H9 (cell line): Measurements from ENCODE around the gene ADGRA1. TPM values are rescaled to one million over a fixed set of nuclear protein-coding genes. Genes with fewer than 3 reads are reported as not detected.

Experiments used
- DNase-seq: peaks from one replicate; pipeline ENCODE4 v3.0.0-alpha.2; 2017
- H2AFZ ChIP-seq: one replicate; pipeline ENCODE4 v1.6.1; 2013; ENCODE audit warnings: mild to moderate bottlenecking, low read length, control low read depth, moderate library complexity
- H2AK5ac ChIP-seq: 2 replicates; pipeline ENCODE4 v1.6.1; 2013; ENCODE audit warnings: low read length, control low read depth, mixed read lengths; ENCODE audit not compliant: insufficient read length
- H2BK120ac ChIP-seq: one replicate; pipeline ENCODE4 v1.6.1; 2013; ENCODE audit warnings: low read depth, mild to moderate bottlenecking, low read length, control low read depth, inconsistent platforms; ENCODE audit not compliant: poor library complexity, severe bottlenecking
- H2BK12ac ChIP-seq: 2 replicates; pipeline ENCODE4 v1.6.1; 2013; ENCODE audit warnings: low read length, control low read depth, mixed read lengths, low read depth; ENCODE audit not compliant: insufficient read length
- H2BK15ac ChIP-seq: 2 replicates; pipeline ENCODE4 v1.6.1; 2013; ENCODE audit warnings: low read depth, low read length, control low read depth
- H2BK20ac ChIP-seq: one replicate; pipeline ENCODE4 v1.6.1; 2013; ENCODE audit warnings: low read depth, mild to moderate bottlenecking, low read length, control low read depth, inconsistent platforms; ENCODE audit not compliant: poor library complexity, severe bottlenecking
- H2BK5ac ChIP-seq: 2 replicates; pipeline ENCODE4 v1.6.1; 2013; ENCODE audit warnings: low read length, control low read depth, mixed read lengths; ENCODE audit not compliant: insufficient read length
- H3K14ac ChIP-seq: 2 replicates; pipeline ENCODE4 v1.6.1; 2013; ENCODE audit warnings: low read length, control low read depth; ENCODE audit not compliant: insufficient read depth
- H3K18ac ChIP-seq: 2 replicates; pipeline ENCODE4 v1.6.1; 2013; ENCODE audit warnings: low read depth, mild to moderate bottlenecking, mixed read lengths, low read length, control low read depth; ENCODE audit not compliant: insufficient read length
- H3K23ac ChIP-seq: 2 replicates; pipeline ENCODE4 v1.6.1; 2013; ENCODE audit warnings: low read length, control low read depth, mixed read lengths, low read depth; ENCODE audit not compliant: insufficient read length
- H3K23me2 ChIP-seq: 2 replicates; pipeline ENCODE4 v1.6.1; 2013; ENCODE audit warnings: low read depth, mild to moderate bottlenecking, mixed read lengths, low read length, control low read depth; ENCODE audit not compliant: insufficient read length, poor library complexity, severe bottlenecking
- H3K27ac ChIP-seq: 2 replicates; pipeline ENCODE4 v1.5.1; 2013; ENCODE audit warnings: low read length, control low read depth, mixed read lengths, low read depth; ENCODE audit not compliant: insufficient read length
- H3K27me3 ChIP-seq: 2 replicates; pipeline ENCODE4 v1.6.1; 2013; ENCODE audit warnings: low read length, control low read depth, inconsistent platforms; ENCODE audit not compliant: insufficient read depth
- H3K4ac ChIP-seq: 2 replicates; pipeline ENCODE4 v1.6.1; 2013; ENCODE audit warnings: low read depth, mild to moderate bottlenecking, control low read depth, inconsistent platforms, low read length, moderate library complexity
- H3K4me1 ChIP-seq: 2 replicates; pipeline ENCODE4 v1.6.1; 2013; ENCODE audit warnings: low read length, control low read depth, inconsistent platforms; ENCODE audit not compliant: insufficient read depth
- H3K4me2 ChIP-seq: 2 replicates; pipeline ENCODE4 v1.6.1; 2013; ENCODE audit warnings: low read length, control low read depth, mixed read lengths; ENCODE audit not compliant: insufficient read length, insufficient read depth
- H3K56ac ChIP-seq: 2 replicates; pipeline ENCODE4 v1.6.1; 2013; ENCODE audit warnings: low read depth, mild to moderate bottlenecking, mixed read lengths, low read length, control low read depth; ENCODE audit not compliant: insufficient read length
- H3K79me1 ChIP-seq: 2 replicates; pipeline ENCODE4 v1.6.1; 2013; ENCODE audit warnings: low read depth, mild to moderate bottlenecking, moderate library complexity, low read length, control low read depth, inconsistent platforms; ENCODE audit not compliant: insufficient read depth, poor library complexity, severe bottlenecking
- H3K79me2 ChIP-seq: 2 replicates; pipeline ENCODE4 v1.6.1; 2013; ENCODE audit warnings: low read length, control low read depth, inconsistent platforms; ENCODE audit not compliant: insufficient read depth
- H3K9ac ChIP-seq: 2 replicates; pipeline ENCODE4 v1.6.1; 2013; ENCODE audit warnings: low read length, control low read depth, mixed read lengths; ENCODE audit not compliant: insufficient read length; ENCODE audit errors: extremely low read depth
- H3K9me3 ChIP-seq: one replicate; pipeline ENCODE4 v1.6.1; 2013; ENCODE audit warnings: low read depth, low read length, inconsistent platforms; ENCODE audit not compliant: control insufficient read depth
- H3T11ph ChIP-seq: one replicate; pipeline ENCODE4 v1.6.1; 2013; ENCODE audit warnings: mild to moderate bottlenecking, low read length, control low read depth, inconsistent platforms
- H4K20me1 ChIP-seq: one replicate; pipeline ENCODE4 v1.6.1; 2013; ENCODE audit not compliant: control insufficient read depth, insufficient read length, insufficient read depth
- H4K5ac ChIP-seq: 2 replicates; pipeline ENCODE4 v1.6.1; 2013; ENCODE audit warnings: low read depth, mild to moderate bottlenecking, mixed read lengths, low read length, control low read depth; ENCODE audit not compliant: insufficient read length
- H4K8ac ChIP-seq: replicated peaks from 2 replicates; pipeline ENCODE4 v1.6.1; 2013; ENCODE audit warnings: low read length, control low read depth, mixed read lengths, low read depth; ENCODE audit not compliant: insufficient read length
- H4K91ac ChIP-seq: 2 replicates; pipeline ENCODE4 v1.6.1; 2013; ENCODE audit warnings: low read depth, mild to moderate bottlenecking, moderate library complexity, mixed read lengths, low read length, control low read depth; ENCODE audit not compliant: insufficient read length
- H3K27ac Mint-ChIP-seq, 3 experiments: 2 replicates in 2 of 3; 3 replicates in 1 of 3; pipeline ENCODE4 v1.8.0; 2020 to 2021; ENCODE audit warnings: mixed read lengths in 3 of 3, mild to moderate bottlenecking in 1 of 3, moderate library complexity in 1 of 3
- H3K27me3 Mint-ChIP-seq: 2 replicates; pipeline ENCODE4 v1.8.0; 2021; ENCODE audit warnings: low read depth, mild to moderate bottlenecking, moderate library complexity, mixed read lengths
- H3K36me3 Mint-ChIP-seq, 3 experiments: 2 replicates in 2 of 3; 3 replicates in 1 of 3; pipeline ENCODE4 v1.8.0; 2020 to 2021; ENCODE audit warnings: low read depth in 3 of 3, mixed read lengths in 3 of 3; ENCODE audit not compliant: insufficient read depth in 1 of 3
- H3K4me1 Mint-ChIP-seq, 2 experiments: 2 replicates each; pipeline ENCODE4 v1.8.0; 2020; ENCODE audit warnings: mixed read lengths in 2 of 2
- H3K4me3 Mint-ChIP-seq, 2 experiments: 2 replicates in 1 of 2; 3 replicates in 1 of 2; pipeline ENCODE4 v1.8.0; 2020 to 2021; ENCODE audit warnings: mild to moderate bottlenecking in 2 of 2, mixed read lengths in 2 of 2, moderate library complexity in 1 of 2
- H3K9me3 Mint-ChIP-seq, 2 experiments: 2 replicates in 1 of 2; 3 replicates in 1 of 2; pipeline ENCODE4 v1.8.0; 2020; ENCODE audit warnings: mild to moderate bottlenecking in 2 of 2, mixed read lengths in 2 of 2, moderate library complexity in 1 of 2
- WGBS: extraction: QIAGEN DNeasy Blood & Tissue Kit; methylation state at CpG from one replicate; pipeline ENCODE4 v1.1.7; 2013; ENCODE audit warnings: missing lambda C conversion rate, low lambda C conversion rate, mixed read lengths; ENCODE audit not compliant: insufficient read length; ENCODE audit errors: extremely low coverage; 5-methylcytosine and 5-hydroxymethylcytosine counted together
- total RNA-seq: library from RNA; stranded (reverse); gene quantifications from 2 replicates; pipeline ENCODE4 v1.2.1, GENCODE V29; 2021
- TF ChIP-seq, protein P1 (sequence below): fragments of 200-600 bp; sonication (generic); conservative IDR thresholded peaks from 3 replicates; pipeline ENCODE4 v1.8.0; 2021; ENCODE audit warnings: antibody characterized with exemption, mild to moderate bottlenecking

ADGRA1 gene
- total RNA-seq, 1 experiment from 2014 or later = 0.11 TPM

DNA sequence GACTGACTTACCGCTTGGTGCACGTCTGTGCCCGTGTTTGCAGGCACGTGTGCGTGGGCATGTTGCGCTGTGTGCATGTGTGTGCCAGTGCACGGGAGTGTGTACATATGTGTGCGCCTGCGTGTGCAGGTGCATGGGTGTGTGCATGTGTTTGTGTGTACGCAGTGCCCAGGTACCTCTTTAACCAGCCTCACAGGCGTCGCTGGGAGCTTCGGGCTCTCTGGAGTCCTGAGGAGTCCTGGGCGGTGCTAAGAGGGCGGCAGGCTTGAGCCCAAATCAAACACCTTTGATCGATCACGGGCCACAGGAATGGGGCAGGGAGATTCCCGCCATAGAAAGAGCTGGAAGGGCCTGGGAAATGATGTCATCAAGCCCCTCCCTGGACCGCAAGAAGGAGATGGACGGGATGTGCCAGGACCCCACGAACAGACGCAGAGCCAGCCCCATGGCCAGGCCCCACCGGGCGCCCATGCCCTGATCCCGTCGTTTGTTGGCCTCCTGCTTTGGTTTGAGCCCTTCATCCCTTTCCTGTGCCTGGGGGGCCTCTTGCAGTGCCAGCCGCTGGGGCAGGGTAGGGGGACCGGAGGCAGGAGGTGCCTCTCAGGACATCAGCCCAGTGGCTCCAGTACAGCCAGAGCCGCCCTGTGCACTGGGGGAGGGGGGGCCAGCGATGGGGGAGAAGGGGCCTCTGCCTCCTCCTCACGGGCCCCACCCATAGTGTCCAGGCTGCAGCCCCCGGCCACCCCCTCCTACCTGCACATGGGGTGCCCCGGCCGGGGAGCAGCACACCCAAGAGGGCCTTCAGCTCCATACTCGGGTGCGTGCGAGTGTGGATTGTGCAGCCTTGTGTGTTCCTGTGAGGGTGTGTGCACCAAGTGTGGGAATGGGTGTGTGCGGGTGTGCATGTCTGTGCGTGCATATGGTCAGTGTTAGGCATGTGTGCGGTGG, 78.1 kb downstream of the ADGRA1 start:
- H2AFZ ChIP-seq = no peak overlapping the region
- H4K20me1 ChIP-seq = peaks cover 4% of the 10 kb centered on the region
- H3K18ac ChIP-seq = no peak overlapping the region
- H2BK15ac ChIP-seq = no peak overlapping the region
- H3K9ac ChIP-seq = no peak overlapping the region
- no peaks in the 10 kb centered on the region for H3K79me1 ChIP-seq
- no peak overlapping the region for H2BK5ac ChIP-seq
- H3K79me2 ChIP-seq = no peaks in the 10 kb centered on the region
- no peak overlapping the region for H4K5ac ChIP-seq
- peaks cover 18% of the 10 kb centered on the region in 2 experiments for H3K4me1 Mint-ChIP-seq
- H3K23me2 ChIP-seq = peaks cover 4% of the 10 kb centered on the region
- H3K4me1 ChIP-seq = no peaks in the 10 kb centered on the region
- peak overlapping the region; percentile 25 for H3K23ac ChIP-seq
- TF ChIP-seq, protein P1, sequence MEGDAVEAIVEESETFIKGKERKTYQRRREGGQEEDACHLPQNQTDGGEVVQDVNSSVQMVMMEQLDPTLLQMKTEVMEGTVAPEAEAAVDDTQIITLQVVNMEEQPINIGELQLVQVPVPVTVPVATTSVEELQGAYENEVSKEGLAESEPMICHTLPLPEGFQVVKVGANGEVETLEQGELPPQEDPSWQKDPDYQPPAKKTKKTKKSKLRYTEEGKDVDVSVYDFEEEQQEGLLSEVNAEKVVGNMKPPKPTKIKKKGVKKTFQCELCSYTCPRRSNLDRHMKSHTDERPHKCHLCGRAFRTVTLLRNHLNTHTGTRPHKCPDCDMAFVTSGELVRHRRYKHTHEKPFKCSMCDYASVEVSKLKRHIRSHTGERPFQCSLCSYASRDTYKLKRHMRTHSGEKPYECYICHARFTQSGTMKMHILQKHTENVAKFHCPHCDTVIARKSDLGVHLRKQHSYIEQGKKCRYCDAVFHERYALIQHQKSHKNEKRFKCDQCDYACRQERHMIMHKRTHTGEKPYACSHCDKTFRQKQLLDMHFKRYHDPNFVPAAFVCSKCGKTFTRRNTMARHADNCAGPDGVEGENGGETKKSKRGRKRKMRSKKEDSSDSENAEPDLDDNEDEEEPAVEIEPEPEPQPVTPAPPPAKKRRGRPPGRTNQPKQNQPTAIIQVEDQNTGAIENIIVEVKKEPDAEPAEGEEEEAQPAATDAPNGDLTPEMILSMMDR = no peak
- peak overlapping the region; percentile 12 for H4K8ac ChIP-seq
- no peaks in the 10 kb centered on the region for H3K27me3 Mint-ChIP-seq
- H3K9me3 Mint-ChIP-seq = no peaks in the 10 kb centered on the region
- H3K14ac ChIP-seq = no peak overlapping the region
- no peaks in the 10 kb centered on the region for H3K27me3 ChIP-seq
- no peak overlapping the region for H2BK120ac ChIP-seq
- no peak overlapping the region for H2BK20ac ChIP-seq
- no peak overlapping the region for H3T11ph ChIP-seq
- WGBS = no CpG with 5 or more reads among the region's 40 CpGs
- no peaks in the 10 kb centered on the region for H3K9me3 ChIP-seq
- H3K4ac ChIP-seq = no peak overlapping the region
- peaks cover 18 to 37% (median 37%) of the 10 kb centered on the region in 3 experiments; a peak in 6 of 7 replicates for H3K36me3 Mint-ChIP-seq
- H3K56ac ChIP-seq = no peak overlapping the region
- H3K27ac ChIP-seq = no peak overlapping the region
- peak overlapping the region in 2 of 3 experiments; percentile 55 to 87; a peak in 2 of 7 replicates for H3K27ac Mint-ChIP-seq
- no peak overlapping the region for H2BK12ac ChIP-seq
- DNase-seq = no peak
- H2AK5ac ChIP-seq = no peak overlapping the region
- H3K4me2 ChIP-seq = no peak overlapping the region
- H3K4me3 Mint-ChIP-seq = no peak overlapping the region; a peak in 1 of 5 replicates
- no peak overlapping the region for H4K91ac ChIP-seq
